K562 (cell line): ENCODE data around the gene PPP1CA. TPM values are rescaled to one million over a fixed set of nuclear protein-coding genes. Genes with fewer than 3 reads are reported as not detected.

Experiments used
- DNMT1 ChIP-seq: fragments of 450-650 bp; IDR thresholded peaks from 2 replicates; pipeline ENCODE4 v1.6.1; 2016; ENCODE audit warnings: antibody characterized with exemption, mild to moderate bottlenecking
- ETS1 ChIP-seq: conservative IDR thresholded peaks from 2 replicates; pipeline ENCODE4 v1.6.1; 2011; ENCODE audit warnings: low read depth, mild to moderate bottlenecking, low read length; ENCODE audit not compliant: control insufficient read depth
- FOXP4 ChIP-seq: sonication (generic); formaldehyde crosslinking; IDR thresholded peaks from 2 replicates; pipeline ENCODE4 v1.8.0; 2022; ENCODE audit warnings: mild to moderate bottlenecking, missing genetic modification reagents, borderline replicate concordance
- KDM5B ChIP-seq: fragments of 200-600 bp; sonication (generic); IDR thresholded peaks from 2 replicates; pipeline ENCODE4 v1.6.1; 2012; ENCODE audit warnings: low read depth, mild to moderate bottlenecking, moderate library complexity, low read length, control low read depth, inconsistent platforms; ENCODE audit not compliant: insufficient replicate concordance
- MYBL2 ChIP-seq, 2 experiments: fragments of 450-650 bp in 1 of 2; sonication (generic) in 1 of 2; formaldehyde crosslinking in 1 of 2; IDR thresholded peaks; 2 replicates each; pipeline versions ENCODE4 v1.6.1 to v1.8.1; 2017 to 2022; ENCODE audit warnings: borderline replicate concordance in 1 of 2, inconsistent platforms in 1 of 2, low read depth in 1 of 2, mild to moderate bottlenecking in 1 of 2, missing genetic modification reagents in 1 of 2, moderate library complexity in 1 of 2
- MYNN ChIP-seq, 2 experiments: sonication (generic); formaldehyde crosslinking in 1 of 2; IDR thresholded peaks; 2 replicates each; pipeline versions ENCODE4 v1.5.0 to v1.6.1; 2016 to 2020; ENCODE audit warnings: antibody characterized with exemption in 1 of 2, missing genetic modification reagents in 1 of 2
- PHF8 ChIP-seq: fragments of 200-600 bp; sonication (generic); IDR thresholded peaks from 2 replicates; pipeline ENCODE4 v1.6.1; 2012; ENCODE audit warnings: mixed run types, mild to moderate bottlenecking, inconsistent platforms, low read length, moderate library complexity, borderline replicate concordance
- RB1 ChIP-seq: fragments of 450-650 bp; IDR thresholded peaks from 2 replicates; pipeline ENCODE4 v1.6.1; 2017; ENCODE audit warnings: low read depth, mild to moderate bottlenecking
- RBM17 ChIP-seq: fragments of 200-400 bp; formaldehyde crosslinking; IDR thresholded peaks from 2 replicates; pipeline ENCODE4 v1.6.1; 2017; ENCODE audit warnings: low read depth, mild to moderate bottlenecking, low read length, borderline replicate concordance
- SIRT6 ChIP-seq: IDR thresholded peaks from one replicate; pipeline ENCODE4 v1.6.1; 2012; ENCODE audit warnings: low read depth, mild to moderate bottlenecking, control low read depth, inconsistent platforms, low read length, moderate library complexity
- SMAD4 ChIP-seq: fragments of 250-450 bp; sonication (Bioruptor Pico); conservative IDR thresholded peaks from 2 replicates; pipeline ENCODE4 v1.8.0; 2021; ENCODE audit warnings: inconsistent platforms, mild to moderate bottlenecking, moderate library complexity
- TAL1 ChIP-seq: fragments of 450-650 bp; IDR thresholded peaks from 2 replicates; pipeline ENCODE4 v1.6.1; 2016; ENCODE audit warnings: mild to moderate bottlenecking
- TEAD4 ChIP-seq, 2 experiments: sonication (generic) in 1 of 2; formaldehyde crosslinking in 1 of 2; IDR thresholded peaks; 2 replicates each; pipeline versions ENCODE4 v1.6.1 to v1.8.0; 2012 to 2022; ENCODE audit warnings: borderline replicate concordance in 1 of 2, inconsistent platforms in 1 of 2, low read length in 1 of 2, mild to moderate bottlenecking in 1 of 2, missing genetic modification reagents in 1 of 2
- TFAP4 ChIP-seq: sonication (generic); formaldehyde crosslinking; IDR thresholded peaks from 2 replicates; pipeline ENCODE4 v1.8.0; 2022; ENCODE audit warnings: missing genetic modification reagents, mild to moderate bottlenecking, moderate library complexity, borderline replicate concordance
- TRIM24 ChIP-seq, 2 experiments: fragments of 450-650 bp; IDR thresholded peaks; 2 replicates each; pipeline ENCODE4 v1.6.1; 2016
- ZMIZ1 ChIP-seq, 2 experiments: fragments of 150-350 bp in 1 of 2; IDR thresholded peaks; 2 replicates each; pipeline ENCODE4 v1.6.1; 2012 to 2016; ENCODE audit warnings: low read depth in 2 of 2, low read length in 2 of 2, mild to moderate bottlenecking in 1 of 2, moderate library complexity in 1 of 2
- ZSCAN32 ChIP-seq: fragments of 450-650 bp; formaldehyde crosslinking; IDR thresholded peaks from 2 replicates; pipeline ENCODE4 v1.4.0; 2020; ENCODE audit warnings: mild to moderate bottlenecking, moderate library complexity
- polyA plus RNA-seq, 8 experiments: library from polyadenylated mRNA; depleted of rRNA in 4 of 8; stranded (reverse) in 5 of 8; unstranded in 3 of 8; fragments of >200 nt; fragmentation: Nextera tagmentation in 2 of 8; fragmentation: Illumina TruSeq in 1 of 8; extraction: Ambion mirVana in 2 of 8; extraction: Trizol in 1 of 8; gene quantifications; 2 replicates each; pipeline versions ENCODE4 v1.2.1 to v1.2.3, GENCODE V29; 2011 to 2014; ENCODE audit warnings: inconsistent platforms in 1 of 8, missing spikeins in 1 of 8
- total RNA-seq, 7 experiments: library from RNA; depleted of rRNA in 6 of 7; stranded (reverse); fragments of >200 nt in 6 of 7; fragmentation: Illumina TruSeq in 2 of 7; extraction: Trizol in 2 of 7; gene quantifications; 2 replicates each; pipeline versions ENCODE4 v1.2.1 to v1.2.3, GENCODE V29; 2011 to 2021; ENCODE audit warnings: low replicate concordance in 1 of 7

PPP1CA gene
- total and polyA plus RNA-seq, 9 of the 15 experiments (the other 6 are each of a cell fraction or from before 2014, with no cell fraction given), result 18.2 to 242 (median 188) TPM

GRCh38 chr11:67372321-67372992, 29.2 kb downstream of the PPP1CA start (continued):
- TF ChIP-seq TEAD4 (IDR thresholded peaks at IDR 0.05; ENCODE audit: low read length) (no peak), TEAD4 (CRISPR knock-in tag; IDR thresholded peaks at IDR 0.05; ENCODE audit: borderline replicate concordance) (no peak), PHF8 (peak; percentile 57; the same call in 1 of the 2 replicates), KDM5B (peak; percentile 2), TAL1 (no peak), MYNN (IDR thresholded peaks at IDR 0.05) (no peak), MYNN (CRISPR knock-in tag; IDR thresholded peaks at IDR 0.05) (no peak), DNMT1 (no peak), TFAP4 (peak; percentile 49; the same call in 1 of the 2 replicates), FOXP4 (CRISPR knock-in tag) (no peak), RBM17 (no peak), ZMIZ1 (IDR thresholded peaks at IDR 0.05; ENCODE audit: low read depth in 2 of 2, low read length in 2 of 2) (0 out of 4 replicates have a peak, but pooled peaks of 1 of the 2 experiments have one; percentile 28), SIRT6 (no peak), ZSCAN32 (CRISPR knock-in tag) (0 out of 2 replicates have a peak, but pooled peaks have one; percentile 15), TRIM24 (IDR thresholded peaks at IDR 0.05) (no peak), RB1 (peak; percentile 30; the same call in 1 of the 2 replicates), SMAD4 (CRISPR knock-in tag) (peak; percentile 51; the same call in 1 of the 2 replicates), MYBL2 (IDR thresholded peaks at IDR 0.05; ENCODE audit: low read depth) (no peak), MYBL2 (CRISPR knock-in tag; IDR thresholded peaks at IDR 0.05; ENCODE audit: borderline replicate concordance) (no peak), ETS1 (0 out of 2 replicates have a peak, but pooled peaks have one; percentile 46)
